Hepatocyte (in vitro differentiated cells): ENCODE measurements around the gene HOXA5. TPM values are rescaled to one million over a fixed set of nuclear protein-coding genes. Genes with fewer than 3 reads are reported as not detected.

Experiments used
- DNase-seq: peaks from one replicate; pipeline ENCODE4 v3.0.0-alpha.2; 2016; ENCODE audit warnings: low spot score
- H2AFZ ChIP-seq: fragments of 200-600 bp; sonication (generic); 2 replicates; pipeline ENCODE4 v1.6.0; 2016; ENCODE audit warnings: antibody characterized with exemption, mild to moderate bottlenecking
- H3K27ac ChIP-seq: fragments of 200-600 bp; sonication (generic); 2 replicates; pipeline ENCODE4 v1.5.1; 2016; ENCODE audit warnings: mild to moderate bottlenecking
- H3K27me3 ChIP-seq: fragments of 200-600 bp; sonication (generic); 2 replicates; pipeline ENCODE4 v1.6.1; 2016
- H3K36me3 ChIP-seq: fragments of 200-600 bp; sonication (generic); replicated peaks from 2 replicates; pipeline ENCODE4 v1.5.1; 2016; ENCODE audit warnings: low read depth; ENCODE audit not compliant: insufficient read depth
- H3K4me1 ChIP-seq: fragments of 200-600 bp; sonication (generic); 2 replicates; pipeline ENCODE4 v1.5.1; 2016; ENCODE audit warnings: mild to moderate bottlenecking, moderate library complexity; ENCODE audit not compliant: insufficient read depth
- H3K4me2 ChIP-seq: fragments of 200-600 bp; sonication (generic); 2 replicates; pipeline ENCODE4 v1.6.0; 2016
- H3K4me3 ChIP-seq: fragments of 200-600 bp; sonication (generic); 2 replicates; pipeline ENCODE4 v1.5.1; 2016; ENCODE audit warnings: mild to moderate bottlenecking
- H3K79me2 ChIP-seq: fragments of 200-600 bp; sonication (generic); 2 replicates; pipeline ENCODE4 v1.6.0; 2017; ENCODE audit warnings: mild to moderate bottlenecking
- H3K9me2 ChIP-seq: fragments of 200-600 bp; sonication (generic); replicated peaks from 2 replicates; pipeline ENCODE4 v1.6.0; 2017; ENCODE audit warnings: mild to moderate bottlenecking; ENCODE audit not compliant: insufficient read depth
- H3K9me3 ChIP-seq: fragments of 200-600 bp; sonication (generic); 2 replicates; pipeline ENCODE4 v1.5.1; 2016; ENCODE audit warnings: low read depth, mild to moderate bottlenecking
- H4K20me1 ChIP-seq: fragments of 200-600 bp; sonication (generic); 2 replicates; pipeline ENCODE4 v1.6.0; 2016; ENCODE audit warnings: mild to moderate bottlenecking; ENCODE audit not compliant: insufficient read depth, poor library complexity, severe bottlenecking
- CTCF ChIP-seq: fragments of 200-600 bp; sonication (generic); IDR thresholded peaks from 2 replicates; pipeline ENCODE4 v1.5.1; 2016; ENCODE audit warnings: antibody characterized with exemption, mild to moderate bottlenecking; ENCODE audit not compliant: poor library complexity
- EZH2 ChIP-seq: fragments of 200-600 bp; sonication (generic); IDR thresholded peaks from 2 replicates; pipeline ENCODE4 v1.6.1; 2016; ENCODE audit warnings: antibody characterized with exemption, mild to moderate bottlenecking, borderline replicate concordance
- EZH2phosphoT487 ChIP-seq: fragments of 200-600 bp; sonication (generic); IDR thresholded peaks from one replicate; pipeline ENCODE4 v1.6.1; 2018; ENCODE audit warnings: antibody characterized with exemption, mild to moderate bottlenecking, low read depth, moderate library complexity; ENCODE audit not compliant: unreplicated experiment, severe bottlenecking
- WGBS: methylation state at CpG from one replicate; pipeline ENCODE4 v1.1.6; 2016; ENCODE audit warnings: low lambda C conversion rate; ENCODE audit errors: missing lambda C conversion rate; 5-methylcytosine and 5-hydroxymethylcytosine counted together
- polyA plus RNA-seq: library from polyadenylated mRNA; unstranded; fragments of >200 nt; fragmentation: Nextera tagmentation; extraction: Ambion mirVana; gene quantifications from 2 replicates; pipeline ENCODE4 v1.2.1, GENCODE V29; 2016
- total RNA-seq: library from RNA; depleted of rRNA; stranded (reverse); fragments of >200 nt; gene quantifications from 2 replicates; pipeline ENCODE4 v1.2.3, GENCODE V29; 2014

HOXA5 gene
- total and polyA plus RNA-seq, 2 experiments from 2014 or later = 0.70 to 0.92 TPM

- H3K4me3 ChIP-seq = peak overlapping the region; percentile 10
- no peak for DNase-seq
- TF ChIP-seq CTCF = no peak
- no peak for TF ChIP-seq EZH2phosphoT487
- no peak for TF ChIP-seq EZH2
- peaks cover 26% of the 10 kb centered on the region for H3K4me1 ChIP-seq
- peaks cover 62% of the 10 kb centered on the region for H3K79me2 ChIP-seq
- peak overlapping the region; percentile 96 for H3K4me2 ChIP-seq
- peaks cover 92% of the 10 kb centered on the region for H3K27me3 ChIP-seq
- no peaks in the 10 kb centered on the region for H4K20me1 ChIP-seq
- 52% methylated on average over 24 of the region's 24 CpGs for WGBS
- H3K9me2 ChIP-seq = no peaks in the 10 kb centered on the region
- H2AFZ ChIP-seq = no peak overlapping the region
- H3K9me3 ChIP-seq = no peaks in the 10 kb centered on the region
- no peaks in the 10 kb centered on the region for H3K36me3 ChIP-seq
- peak overlapping the region; percentile 22 for H3K27ac ChIP-seq
Measured at GRCh38 chr7:27163288-27164044, 20.0 kb upstream of the HOXA5 start.

GRCh38 chr7:27162561-27163287 is 19.2 kb upstream of the HOXA5 start:
- Histone ChIP-seq H3K4me1 (peaks cover 22% of the 10 kb centered on the region), H2AFZ (no peak overlapping the region), H3K9me2 (no peaks in the 10 kb centered on the region), H3K4me2 (peak overlapping the region; percentile 96), H3K36me3 (no peaks in the 10 kb centered on the region), H3K4me3 (peak overlapping the region; percentile 10), H3K27me3 (peaks cover 92% of the 10 kb centered on the region), H4K20me1 (no peaks in the 10 kb centered on the region), H3K79me2 (peaks cover 54% of the 10 kb centered on the region), H3K27ac (peak overlapping the region; percentile 62), H3K9me3 (no peaks in the 10 kb centered on the region)
- 71% methylated on average over 7 of the region's 7 CpGs for WGBS
- TF ChIP-seq EZH2 (no peak), CTCF (no peak), EZH2phosphoT487 (no peak)
- DNase-seq = no peak

GRCh38 chr7:27161721-27162560 is 18.5 kb upstream of the HOXA5 start:
- H3K27me3 ChIP-seq = peaks cover 92% of the 10 kb centered on the region

More at GRCh38 chr7:27161721-27162560, 18.5 kb upstream of the HOXA5 start:
- TF ChIP-seq EZH2phosphoT487 (no peak), CTCF (no peak), EZH2 (no peak)
- Histone ChIP-seq H4K20me1 (no peaks in the 10 kb centered on the region), H3K36me3 (no peaks in the 10 kb centered on the region), H3K27ac (peak overlapping the region; percentile 62), H3K4me3 (no peak overlapping the region), H2AFZ (no peak overlapping the region), H3K9me2 (no peaks in the 10 kb centered on the region), H3K79me2 (peaks cover 46% of the 10 kb centered on the region), H3K4me1 (peaks cover 18% of the 10 kb centered on the region), H3K9me3 (no peaks in the 10 kb centered on the region), H3K4me2 (peak overlapping the region; percentile 96)
- peak; percentile 19 for DNase-seq
- 32% methylated on average over 26 of the region's 30 CpGs for WGBS
